HEK293T (cell line): Measurements from ENCODE around the gene LOXL1.

Experiments
- CTCF ChIA-PET: fragments of 350-600 bp; formaldehyde crosslinking; extraction: SDS; loops from one replicate; lab custom pipeline; 2021; ENCODE audit warnings: antibody characterized with exemption, inconsistent platforms; lab: Yijun Ruan, JAX
- POLR2A ChIA-PET: fragments of 350-600 bp; formaldehyde crosslinking; extraction: SDS; loops from one replicate; lab custom pipeline; 2020; ENCODE audit warnings: antibody characterized with exemption, inconsistent platforms; lab: Yijun Ruan, JAX
- DNase-seq: peaks from one replicate; pipeline ENCODE4 v3.0.0; 2012; ENCODE audit warnings: mixed read lengths; ENCODE audit errors: extremely low spot score
- ARNT ChIP-seq: fragments of 450-650 bp; IDR thresholded peaks from 2 replicates; pipeline ENCODE4 v1.6.1; 2017; ENCODE audit warnings: mild to moderate bottlenecking
- BHLHE40 ChIP-seq: fragments of 450-650 bp; IDR thresholded peaks from 2 replicates; pipeline ENCODE4 v1.6.1; 2016; ENCODE audit warnings: mild to moderate bottlenecking, moderate library complexity, borderline replicate concordance
- CTBP1 ChIP-seq: fragments of 450-650 bp; IDR thresholded peaks from 2 replicates; pipeline ENCODE4 v1.6.1; 2016; ENCODE audit warnings: borderline replicate concordance
- ELF4 ChIP-seq: fragments of 450-650 bp; IDR thresholded peaks from 2 replicates; pipeline ENCODE4 v1.6.1; 2017; ENCODE audit warnings: antibody characterized with exemption
- FOXA1 ChIP-seq: fragments of 450-650 bp; IDR thresholded peaks from 2 replicates; pipeline ENCODE4 v1.6.1; 2016; ENCODE audit warnings: mild to moderate bottlenecking
- FOXK2 ChIP-seq: fragments of 450-650 bp; IDR thresholded peaks from 2 replicates; pipeline ENCODE4 v1.6.1; 2016; ENCODE audit warnings: mild to moderate bottlenecking
- FOXM1 ChIP-seq: fragments of 450-650 bp; IDR thresholded peaks from 2 replicates; pipeline ENCODE4 v1.6.1; 2017; ENCODE audit warnings: mild to moderate bottlenecking, borderline replicate concordance
- HDGF ChIP-seq: fragments of 450-650 bp; IDR thresholded peaks from 2 replicates; pipeline ENCODE4 v1.6.1; 2017; ENCODE audit warnings: antibody characterized with exemption, borderline replicate concordance
- L3MBTL2 ChIP-seq: fragments of 450-650 bp; conservative IDR thresholded peaks from 2 replicates; pipeline ENCODE4 v1.6.1; 2016; ENCODE audit warnings: mild to moderate bottlenecking
- LEF1 ChIP-seq: fragments of 450-650 bp; IDR thresholded peaks from 2 replicates; pipeline ENCODE4 v1.6.1; 2017; ENCODE audit warnings: mild to moderate bottlenecking, borderline replicate concordance
- NFRKB ChIP-seq: fragments of 450-650 bp; IDR thresholded peaks from 2 replicates; pipeline ENCODE4 v1.6.1; 2016; ENCODE audit warnings: mild to moderate bottlenecking, moderate library complexity
- PKNOX1 ChIP-seq: fragments of 450-650 bp; IDR thresholded peaks from 2 replicates; pipeline ENCODE4 v1.6.1; 2016
- SP1 ChIP-seq: fragments of 450-650 bp; IDR thresholded peaks from 2 replicates; pipeline ENCODE4 v1.6.1; 2017
- SUZ12 ChIP-seq: fragments of 450-650 bp; IDR thresholded peaks from 2 replicates; pipeline ENCODE4 v1.6.1; 2016; ENCODE audit warnings: mild to moderate bottlenecking
- TARDBP ChIP-seq: fragments of 450-650 bp; IDR thresholded peaks from 2 replicates; pipeline ENCODE4 v1.6.1; 2016
- ZNF384 ChIP-seq: fragments of 450-650 bp; IDR thresholded peaks from 2 replicates; pipeline ENCODE4 v1.6.1; 2016

Gene LOXL1

GRCh38 chr15:73987681-73988444, 61.6 kb downstream of the LOXL1 start:
- CTCF ChIA-PET: no interaction called here
- DNase-seq: no peak
- TF ChIP-seq SUZ12 (no peak), SP1 (no peak), CTBP1 (no peak), ARNT (no peak), FOXA1 (no peak), PKNOX1 (no peak), TARDBP (no peak), FOXM1 (no peak), FOXK2 (no peak), L3MBTL2 (no peak), NFRKB (no peak), LEF1 (no peak), ZNF384 (no peak), HDGF (no peak), ELF4 (no peak), BHLHE40 (no peak)
- POLR2A ChIA-PET: no interaction called here

GRCh38 chr15:73988445-73988969, 62.2 kb downstream of the LOXL1 start:
- ChIA-PET CTCF (interaction anchor here (2.3 kb wide), 1 partner anchor 15 kb away, joined by 9 read pairs; no protein-coding TSS in a partner anchor), POLR2A (no interaction called here)
- DNase-seq: no peak
- TF ChIP-seq SUZ12 (no peak), BHLHE40 (no peak), L3MBTL2 (no peak)

- ChIA-PET POLR2A (no interaction called here), CTCF (interaction anchor here (2.3 kb wide), 1 partner anchor 16 kb away, joined by 9 read pairs; no protein-coding TSS in a partner anchor)
- TF ChIP-seq LEF1 (no peak), BHLHE40 (no peak), FOXM1 (no peak), ARNT (no peak), FOXK2 (no peak), NFRKB (no peak), SUZ12 (no peak), ELF4 (no peak), L3MBTL2 (no peak), ZNF384 (no peak), HDGF (no peak), FOXA1 (no peak), PKNOX1 (no peak), TARDBP (no peak), CTBP1 (no peak), SP1 (no peak)
- no peak for DNase-seq
Measured at GRCh38 chr15:73989001-73989798, 62.9 kb downstream of the LOXL1 start.

GRCh38 chr15:73990250-73991005, 64.2 kb downstream of the LOXL1 start:
- ChIA-PET POLR2A (interaction anchor here (0.6 to 1.2 kb wide), 2 partner anchors 16 to 63 kb away, joined by 3 read pairs; no protein-coding TSS in a partner anchor), CTCF (interaction anchor here (2.3 kb wide), 1 partner anchor 17 kb away, joined by 9 read pairs; no protein-coding TSS in a partner anchor)
- no peak for DNase-seq
- TF ChIP-seq NFRKB (no peak), FOXK2 (no peak), SP1 (no peak), FOXA1 (no peak), ZNF384 (no peak), SUZ12 (no peak), FOXM1 (no peak), BHLHE40 (no peak), TARDBP (no peak), HDGF (no peak), ARNT (no peak), L3MBTL2 (no peak), PKNOX1 (no peak), ELF4 (no peak), CTBP1 (no peak)

GRCh38 chr15:73991260-73991659, 65.0 kb downstream of the LOXL1 start:
- DNase-seq: no peak
- CTCF ChIA-PET: no interaction called here
- no peak for TF ChIP-seq ELF4
- no peak for TF ChIP-seq ARNT
- TF ChIP-seq FOXK2: no peak
- no peak for TF ChIP-seq SP1
- no peak for TF ChIP-seq FOXM1
- TF ChIP-seq ZNF384: no peak
- no peak for TF ChIP-seq FOXA1
- POLR2A ChIA-PET: interaction anchor here (0.6 to 1.2 kb wide), 3 partner anchors 15 to 64 kb away, joined by 3 read pairs; no protein-coding TSS in a partner anchor
